HL-60 (cell line): ENCODE data around the gene NSUN7.

ENCODE experiments used
- DNase-seq, 2 experiments: peaks; one replicate each; pipeline ENCODE4 v3.0.0-alpha.2; 2010 to 2020; ENCODE audit warnings: low read depth in 1 of 2, low spot score in 1 of 2
- H3K27ac ChIP-seq: fragments of 250-450 bp; sonication (Bioruptor Pico); replicated peaks from 2 replicates; pipeline ENCODE4 v1.5.1; 2020; ENCODE audit warnings: mild to moderate bottlenecking, moderate library complexity
- H3K27me3 ChIP-seq: fragments of 250-450 bp; sonication (Bioruptor Pico); 2 replicates; pipeline ENCODE4 v1.5.1; 2021; ENCODE audit warnings: mild to moderate bottlenecking, moderate library complexity; ENCODE audit not compliant: insufficient read depth, poor library complexity, severe bottlenecking
- H3K4me3 ChIP-seq: replicated peaks from 2 replicates; pipeline ENCODE4 v1.5.1; 2011; ENCODE audit warnings: mild to moderate bottlenecking, control low read depth, low read length; ENCODE audit not compliant: insufficient read depth
- CTCF ChIP-seq: IDR thresholded peaks from one replicate; pipeline ENCODE4 v1.5.1; 2011; ENCODE audit warnings: low read length, control low read depth, inconsistent platforms; ENCODE audit not compliant: insufficient read depth
- GABPA ChIP-seq: IDR thresholded peaks from 2 replicates; pipeline ENCODE4 v1.6.1; 2012; ENCODE audit warnings: low read depth
- POLR2AphosphoS5 ChIP-seq: IDR thresholded peaks from 2 replicates; pipeline ENCODE4 v1.6.1; 2012; ENCODE audit warnings: low read depth
- REST ChIP-seq: IDR thresholded peaks from 2 replicates; pipeline ENCODE4 v1.6.1; 2012; ENCODE audit warnings: low read depth; ENCODE audit not compliant: insufficient replicate concordance
- SPI1 ChIP-seq: IDR thresholded peaks from 2 replicates; pipeline ENCODE4 v1.6.1; 2012; ENCODE audit warnings: low read depth, mild to moderate bottlenecking, borderline replicate concordance

Gene NSUN7

GRCh38 chr4:40833212-40833611 is 83.5 kb downstream of the NSUN7 start:
- Histone ChIP-seq H3K27me3 (no peaks in the 10 kb centered on the region), H3K4me3 (no peak overlapping the region), H3K27ac (no peak overlapping the region)
- no peak for TF ChIP-seq SPI1
- TF ChIP-seq REST = no peak
- no peak for TF ChIP-seq GABPA
- TF ChIP-seq CTCF = no peak
- TF ChIP-seq POLR2AphosphoS5 = no peak
- DNase-seq = no peak

GRCh38 chr4:40837094-40837870 is 87.5 kb downstream of the NSUN7 start:
- no peak for DNase-seq
- Histone ChIP-seq H3K27ac (no peak overlapping the region), H3K27me3 (no peaks in the 10 kb centered on the region), H3K4me3 (no peak overlapping the region)
- TF ChIP-seq POLR2AphosphoS5 (no peak), REST (no peak), GABPA (no peak), SPI1 (no peak), CTCF (no peak)

- TF ChIP-seq GABPA (no peak), REST (no peak), CTCF (no peak), SPI1 (no peak), POLR2AphosphoS5 (no peak)
- no peak overlapping the region for H3K4me3 ChIP-seq
- H3K27me3 ChIP-seq = no peaks in the 10 kb centered on the region
- H3K27ac ChIP-seq = no peak overlapping the region
- no peak for DNase-seq
These were observed 89.0 kb downstream of the NSUN7 start for GRCh38 chr4:40838742-40839141.
